ENCODE results near the gene ANAPC4.

The ANAPC4 gene

GRCh38 chr4:25439918-25440477 lies 62.9 kb downstream of the ANAPC4 start:
- DNase-seq: peak; percentile 75 to 87 (median 83)

DNA sequence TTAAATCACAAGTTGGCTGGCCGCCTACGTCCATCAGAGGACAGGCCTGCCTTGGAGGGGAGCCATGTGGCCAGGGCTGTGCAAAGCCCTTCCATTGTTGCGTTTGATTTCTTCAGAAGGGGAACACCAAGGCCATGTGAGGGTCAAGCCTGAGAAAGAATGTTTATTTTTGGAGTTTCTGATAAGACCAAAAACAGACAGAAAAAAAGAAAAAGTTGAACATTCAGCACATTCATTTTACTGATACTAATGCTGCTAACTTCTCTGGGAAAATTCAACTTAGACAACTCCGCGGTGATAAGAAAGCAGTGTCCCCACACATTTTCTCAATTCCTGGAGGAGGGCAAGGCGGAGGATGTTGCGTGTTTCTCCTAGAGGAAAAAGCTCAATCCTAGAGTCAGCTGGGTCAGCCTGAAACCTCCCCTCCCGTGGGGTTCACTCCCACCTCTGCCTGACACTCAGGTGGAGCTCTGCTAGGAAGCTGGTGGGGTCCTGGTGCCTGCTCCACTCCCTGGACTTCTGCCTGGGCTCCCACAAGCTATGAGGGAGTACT lies 63.5 kb downstream of the ANAPC4 start:
- DNase-seq: peak in 2 of 4 experiments; percentile 8 to 35

- DNase-seq: peak; percentile 34 to 72 (median 48)
Measured at GRCh38 chr4:25441519-25442117, 64.6 kb downstream of the ANAPC4 start.

- DNase-seq: no peak
Measured at GRCh38 chr4:25442863-25443307, 65.8 kb downstream of the ANAPC4 start.

GRCh38 chr4:25443851-25444250 lies 66.8 kb downstream of the ANAPC4 start:
- no peak for DNase-seq

- DNase-seq: no peak
Measured at GRCh38 chr4:25446611-25447010, 69.5 kb downstream of the ANAPC4 start.

DNA sequence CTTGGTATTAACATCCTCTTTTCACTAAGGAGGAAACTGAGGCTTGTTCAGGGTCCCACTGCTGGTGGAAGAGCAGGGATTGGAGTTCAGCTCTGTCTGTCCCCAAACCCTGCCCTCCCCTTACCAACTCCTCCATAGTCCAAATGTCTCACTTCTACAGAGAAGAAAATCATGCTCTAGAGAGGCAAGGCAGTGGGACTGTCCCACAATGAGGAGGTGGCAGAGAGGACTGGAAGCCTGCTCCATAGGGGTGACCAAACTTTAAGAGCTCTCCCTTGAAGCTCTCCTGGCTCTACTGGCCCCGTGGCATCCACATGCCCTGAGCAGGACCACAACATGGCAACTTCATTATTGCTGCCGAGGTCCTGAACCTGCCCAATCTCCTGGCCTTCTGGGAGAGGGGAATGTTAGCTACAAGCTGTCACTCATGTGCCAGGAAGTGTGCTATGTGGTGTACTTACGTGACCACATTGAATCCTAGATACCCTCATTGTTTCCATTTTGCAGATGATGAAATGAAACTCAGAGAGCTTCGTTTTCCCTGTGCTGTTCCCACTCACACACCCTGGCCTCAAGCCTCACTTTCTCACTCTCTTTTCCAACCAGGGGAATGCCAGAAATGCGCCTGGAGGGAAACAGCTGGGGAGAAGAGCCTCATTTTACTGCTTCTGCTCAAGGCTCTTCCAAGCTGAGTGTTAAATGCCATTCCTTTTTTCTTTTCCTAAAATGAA lies 71.5 kb downstream of the ANAPC4 start:
- DNase-seq: no peak

- DNase-seq: peak in 3 of 4 experiments; percentile 35 to 61 (median 38)
Measured at GRCh38 chr4:25449270-25449669, 72.2 kb downstream of the ANAPC4 start.

GRCh38 chr4:25449688-25450087 lies 72.6 kb downstream of the ANAPC4 start:
- DNase-seq: no peak

GRCh38 chr4:25450491-25450901 lies 73.4 kb downstream of the ANAPC4 start:
- no peak for DNase-seq

GRCh38 chr4:25451676-25452075 lies 74.6 kb downstream of the ANAPC4 start:
- no peak for DNase-seq

GRCh38 chr4:25452081-25452480 lies 75.0 kb downstream of the ANAPC4 start:
- DNase-seq: no peak

DNA sequence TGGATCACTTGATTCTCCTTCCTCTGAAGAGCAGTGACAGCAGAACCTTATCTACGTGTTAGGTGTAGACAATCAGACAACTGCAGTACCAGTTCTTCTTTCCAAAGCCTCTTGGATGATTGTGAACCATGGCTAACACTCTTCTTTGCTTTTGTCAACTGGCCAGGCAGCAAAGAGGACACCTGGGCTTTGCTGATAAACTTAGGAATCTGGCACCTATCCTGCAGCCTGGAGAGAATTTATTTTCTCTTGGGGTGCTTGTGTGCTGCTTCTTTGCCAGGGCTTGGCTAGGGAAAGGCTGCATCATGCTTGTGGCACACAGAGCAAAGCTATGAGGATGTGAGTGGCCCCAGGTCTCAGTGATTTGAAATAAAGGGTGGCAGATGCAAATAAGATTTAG lies 77.4 kb downstream of the ANAPC4 start:
- no peak for DNase-seq

GRCh38 chr4:25457053-25457715 lies 80.1 kb downstream of the ANAPC4 start:
- no peak for DNase-seq

DNA sequence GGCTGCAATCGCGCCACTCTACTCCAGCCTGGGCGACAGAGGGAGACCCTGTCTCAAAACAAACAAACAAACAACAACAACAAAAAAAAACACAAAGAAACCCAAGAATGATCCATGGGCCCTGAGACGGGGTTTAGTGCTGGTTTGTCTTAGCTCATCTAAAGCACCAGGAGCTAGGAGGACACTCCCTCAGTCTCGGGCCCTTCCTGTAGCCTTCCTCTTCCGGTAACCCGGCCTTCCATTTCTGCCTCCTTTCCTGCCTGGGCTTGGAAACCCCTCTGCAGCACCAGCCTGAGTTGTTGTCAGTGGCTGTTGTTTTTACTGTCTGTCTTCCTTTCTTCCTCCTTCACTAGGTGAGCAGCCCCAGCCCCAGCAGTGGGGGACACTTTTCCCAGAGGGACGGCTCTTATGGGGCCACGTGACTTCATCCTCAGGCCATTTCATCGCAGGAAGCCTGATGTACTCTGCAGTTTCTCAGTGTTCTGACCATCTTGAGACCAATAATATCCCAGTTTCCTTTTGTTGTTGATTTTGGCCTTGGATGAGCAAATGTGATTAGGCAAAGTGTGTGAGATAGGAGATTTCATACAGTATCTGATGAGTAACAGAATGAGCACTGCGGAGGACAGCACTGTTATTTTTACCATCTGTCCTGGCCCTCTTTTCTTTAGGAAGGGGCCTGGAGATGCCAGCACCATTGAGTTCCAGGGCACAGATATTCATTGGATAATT lies 90.1 kb downstream of the ANAPC4 start:
- DNase-seq: no peak

- no peak for DNase-seq
Measured at GRCh38 chr4:25467843-25468242, 90.8 kb downstream of the ANAPC4 start.

Measured in suppressor macrophage (primary cell).